Hypothalamus (tissue), 51 donors: ENCODE data around the gene UCHL1.
"Not testable (repeated sequence)": the region's sequence is repeated elsewhere in the genome, so short reads cannot be mapped to it uniquely, and the experiment has no call there.

ENCODE experiments used
- DNase-seq, 51 donors: peaks; one replicate each; lab custom pipeline; 2025; lab: John Stamatoyannopoulos, UW

The UCHL1 gene

GRCh38 chr4:41287852-41288251, 31.1 kb downstream of the UCHL1 start:
- DNase-seq = no peak

DNA sequence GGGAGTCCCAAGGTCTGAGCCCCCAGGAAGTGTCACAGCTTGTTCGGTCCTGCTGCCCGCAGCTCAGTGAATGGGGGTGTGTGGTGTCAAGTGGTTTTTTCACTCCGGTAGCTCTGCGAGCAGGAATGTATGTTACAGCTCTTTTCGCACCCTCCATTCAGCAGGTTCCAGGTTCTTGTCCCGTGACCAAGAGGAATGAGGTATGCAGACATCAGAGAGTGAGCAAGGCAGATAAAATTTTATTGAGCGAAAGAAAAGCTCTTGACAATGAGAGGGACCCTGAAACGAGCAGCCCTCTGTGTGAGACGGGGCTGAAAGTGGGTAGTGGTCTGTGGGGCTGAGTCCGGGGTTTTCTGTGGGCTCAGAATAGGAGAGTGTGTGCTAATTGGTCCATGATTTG, 31.5 kb downstream of the UCHL1 start:
- no peak for DNase-seq

DNA sequence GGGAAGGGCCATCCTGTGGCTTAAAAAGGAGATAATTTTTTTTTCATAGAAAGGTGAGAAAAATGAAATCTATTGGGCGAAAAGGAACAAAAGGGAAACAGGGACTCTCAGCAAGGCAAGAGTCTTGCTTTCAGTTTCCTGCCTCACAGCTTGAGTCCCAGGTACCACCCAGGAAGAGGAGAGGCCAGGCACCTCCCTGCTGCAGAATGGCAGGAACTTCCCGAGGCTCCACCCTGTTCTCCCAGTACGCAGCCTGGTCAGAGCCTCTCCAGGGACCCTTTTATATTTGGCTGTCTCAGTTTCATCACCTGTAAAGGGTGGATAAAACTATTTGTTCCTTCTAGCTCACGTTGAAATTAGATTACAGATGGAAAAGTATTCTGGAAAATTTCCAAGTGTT, 33.8 kb downstream of the UCHL1 start:
- DNase-seq = no peak

DNA sequence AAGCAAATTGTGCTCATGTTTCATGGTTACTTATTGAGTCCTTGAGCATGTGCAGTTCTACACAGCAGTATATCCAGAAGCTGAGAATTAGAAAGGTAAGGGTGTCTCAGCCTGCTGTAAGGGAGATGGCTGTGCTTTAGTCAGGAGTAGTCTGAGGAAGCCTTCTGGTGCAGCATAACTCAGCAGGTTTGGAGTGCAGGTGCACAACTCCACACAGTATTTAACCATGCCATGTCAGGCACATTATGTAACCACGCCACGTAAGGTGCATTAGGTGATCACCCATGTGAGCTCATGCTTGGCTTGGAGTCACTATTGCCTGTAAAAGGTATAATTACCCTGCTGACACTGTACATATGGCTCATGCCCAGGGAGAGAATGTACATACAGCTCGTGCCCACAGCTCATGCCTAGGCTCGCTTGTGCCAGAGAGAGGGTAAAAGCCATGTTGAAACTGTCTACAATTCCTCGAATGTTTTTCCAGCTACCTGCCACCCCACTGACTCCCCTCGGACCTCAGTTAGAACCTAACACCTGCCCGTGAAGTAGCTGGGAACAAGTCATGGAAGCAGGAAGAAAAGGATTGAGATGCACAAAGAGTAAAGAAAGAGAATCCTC, 37.8 kb downstream of the UCHL1 start:
- DNase-seq = no peak

DNA sequence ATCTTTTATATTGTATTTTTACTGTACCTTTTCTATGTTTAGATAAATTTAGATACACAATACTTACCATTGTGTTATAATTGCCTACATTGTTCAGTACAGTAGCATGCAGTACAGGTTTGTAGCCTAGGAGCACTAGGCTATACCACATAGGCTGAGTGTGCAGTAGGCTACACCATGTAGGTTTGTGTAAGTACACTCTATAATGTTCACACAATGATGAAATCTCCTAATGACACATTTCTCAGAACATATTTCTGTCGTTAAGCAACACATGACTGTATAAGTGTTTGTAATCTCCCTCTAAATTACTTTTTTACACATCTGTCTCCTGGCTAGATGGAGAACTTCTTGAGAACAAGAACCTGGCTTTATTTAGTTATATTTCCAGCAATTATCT, 40.3 kb downstream of the UCHL1 start:
- DNase-seq = no peak

- DNase-seq = no peak
Measured at GRCh38 chr4:41297832-41298231, 41.1 kb downstream of the UCHL1 start.

DNA sequence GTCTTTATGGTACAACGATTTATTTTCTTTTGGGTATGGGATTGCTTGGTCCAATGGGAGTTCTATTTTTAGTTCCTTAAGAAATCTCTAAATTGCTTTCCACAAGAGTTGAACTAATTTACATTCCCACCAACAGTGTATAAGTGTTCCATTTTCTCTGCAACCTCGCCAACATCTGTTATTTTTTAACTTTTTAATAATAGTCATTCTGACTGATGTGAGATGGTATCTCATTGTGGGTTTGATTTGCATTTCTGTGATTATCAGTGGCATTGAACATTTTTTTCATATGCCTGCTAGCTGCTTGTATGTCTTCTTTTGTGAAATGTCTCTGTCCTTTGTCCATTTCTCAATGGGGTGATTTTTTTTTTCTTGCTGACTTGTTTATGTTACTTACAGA, 42.8 kb downstream of the UCHL1 start:
- DNase-seq = no peak

DNA sequence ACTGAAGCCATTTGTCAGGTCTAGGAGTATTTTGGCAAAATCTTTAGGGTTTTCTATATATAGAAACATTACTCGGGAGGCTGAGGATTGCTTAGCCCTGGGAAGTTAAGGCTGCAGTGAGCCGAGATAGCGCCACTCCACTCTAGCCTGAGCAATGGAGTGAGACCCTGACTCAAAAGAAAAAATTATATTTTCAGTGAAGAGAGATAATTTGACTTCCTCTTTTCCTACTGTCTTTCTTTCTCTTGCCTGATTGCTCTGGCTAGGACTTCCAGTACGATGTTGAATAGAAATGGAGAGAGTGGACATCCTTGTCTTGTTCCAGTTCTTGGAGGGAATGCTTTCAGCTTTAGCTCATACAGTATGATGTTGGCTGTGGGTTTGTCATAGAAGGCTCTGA, 44.4 kb downstream of the UCHL1 start:
- no peak for DNase-seq

DNA sequence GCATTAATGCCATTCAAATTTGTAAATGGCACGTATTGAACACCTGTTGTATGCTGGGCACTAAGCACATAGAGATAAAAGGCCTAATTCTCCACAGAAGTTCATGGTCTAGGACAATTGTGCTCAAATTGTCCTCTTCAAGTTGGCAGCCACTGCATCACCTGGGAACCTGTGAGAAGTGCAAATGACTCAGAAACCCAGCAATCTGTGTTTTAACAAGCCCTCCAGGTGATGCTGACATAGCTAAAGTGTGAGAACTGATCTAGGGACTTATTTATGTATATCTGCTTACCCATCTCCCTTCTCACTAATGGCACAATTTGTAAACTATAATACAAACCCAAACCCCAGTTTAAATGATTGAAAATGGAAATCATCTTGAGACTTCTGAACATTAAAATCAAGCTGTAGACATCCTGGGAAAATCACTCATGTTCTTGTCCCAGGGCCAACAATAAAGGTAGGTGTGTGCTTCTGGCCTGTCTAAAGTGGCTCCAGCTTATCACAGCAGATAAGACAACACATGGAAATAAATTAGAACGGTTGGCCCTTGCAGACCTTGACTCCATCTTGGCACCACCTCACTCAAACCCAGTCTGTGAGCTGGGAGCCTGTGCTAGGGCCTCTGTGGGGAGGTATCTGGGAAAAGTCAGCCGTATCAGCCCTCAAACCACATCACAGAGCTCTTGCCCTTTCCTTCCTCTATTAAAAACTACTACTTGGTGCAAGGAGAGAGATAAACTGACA, 46.8 kb downstream of the UCHL1 start:
- DNase-seq = no peak

DNA sequence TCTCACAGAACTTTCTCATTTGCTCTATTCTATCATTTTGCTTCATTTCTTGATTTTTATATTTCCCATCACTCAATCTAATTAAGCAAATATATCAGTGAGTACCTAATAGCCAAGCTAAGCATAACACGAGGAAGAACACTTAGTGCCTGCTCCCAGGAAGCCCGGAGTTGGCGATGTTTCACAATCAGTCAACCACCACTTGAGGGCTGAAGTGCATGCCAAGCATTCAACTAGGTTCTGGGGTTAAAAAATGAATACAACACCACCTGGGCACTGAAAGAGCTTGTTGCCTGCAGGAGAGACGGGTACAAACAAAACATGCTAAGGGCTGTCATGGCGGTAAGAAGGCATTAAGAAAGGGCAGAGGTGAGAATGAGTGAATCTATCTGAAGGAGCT, 47.5 kb downstream of the UCHL1 start:
- DNase-seq = no peak

DNA sequence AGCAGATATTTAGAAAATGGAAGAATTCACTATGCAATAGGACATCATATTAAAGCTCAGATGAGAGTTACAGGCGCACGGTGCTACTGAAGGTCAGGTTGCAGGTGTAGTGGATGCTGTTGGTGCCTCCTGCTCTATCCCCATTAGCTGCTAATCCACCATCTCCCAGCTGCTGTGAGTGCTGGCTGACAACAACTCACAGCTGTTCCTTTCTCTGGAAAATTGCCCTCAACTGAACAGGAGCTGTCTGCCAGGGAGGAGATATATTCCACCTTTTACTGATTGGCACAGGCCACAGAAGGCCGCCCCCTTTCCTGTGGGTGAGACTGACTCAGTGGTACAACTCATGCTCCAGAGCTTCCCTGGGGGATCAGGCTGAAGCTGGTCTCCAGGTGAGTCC, 48.7 kb downstream of the UCHL1 start:
- no peak for DNase-seq

DNA sequence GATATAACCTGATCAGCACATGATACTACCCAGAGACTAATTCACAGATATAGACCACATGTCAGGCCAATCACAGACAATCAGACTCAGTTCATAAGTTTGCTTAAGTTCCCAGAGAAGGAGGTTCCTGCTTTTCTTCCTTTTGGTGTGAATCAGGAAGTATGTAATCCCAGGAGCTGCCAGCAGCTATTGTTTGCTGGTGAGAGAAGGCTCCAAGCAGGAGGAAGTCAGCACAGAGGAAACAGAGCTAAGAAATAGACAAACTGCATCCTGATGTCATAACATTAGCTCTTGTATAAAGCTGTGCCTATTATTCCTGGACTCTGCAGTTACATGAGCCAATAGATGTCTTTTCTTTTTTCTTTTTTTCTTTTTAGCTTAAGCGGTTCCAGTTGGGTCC, 50.9 kb downstream of the UCHL1 start:
- DNase-seq = no peak

DNA sequence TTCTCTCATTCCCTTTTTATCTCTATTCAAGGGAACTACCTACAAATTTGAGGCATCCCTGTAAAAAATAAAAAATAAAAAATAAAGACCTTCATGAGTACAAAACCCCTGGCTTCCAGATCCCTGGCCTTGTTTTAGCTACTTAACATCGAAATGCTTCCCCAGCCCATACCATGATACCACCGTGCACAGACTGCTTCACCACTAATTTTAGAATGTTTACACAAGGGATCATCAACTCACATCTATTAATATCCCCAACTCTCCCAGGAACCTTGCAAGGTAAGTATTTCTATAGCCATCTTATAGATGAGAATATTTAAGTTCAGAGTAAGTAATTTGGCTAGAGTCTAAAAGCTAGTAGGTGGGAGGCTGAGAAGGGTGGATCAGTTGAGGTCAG, 51.7 kb downstream of the UCHL1 start:
- no peak for DNase-seq

DNA sequence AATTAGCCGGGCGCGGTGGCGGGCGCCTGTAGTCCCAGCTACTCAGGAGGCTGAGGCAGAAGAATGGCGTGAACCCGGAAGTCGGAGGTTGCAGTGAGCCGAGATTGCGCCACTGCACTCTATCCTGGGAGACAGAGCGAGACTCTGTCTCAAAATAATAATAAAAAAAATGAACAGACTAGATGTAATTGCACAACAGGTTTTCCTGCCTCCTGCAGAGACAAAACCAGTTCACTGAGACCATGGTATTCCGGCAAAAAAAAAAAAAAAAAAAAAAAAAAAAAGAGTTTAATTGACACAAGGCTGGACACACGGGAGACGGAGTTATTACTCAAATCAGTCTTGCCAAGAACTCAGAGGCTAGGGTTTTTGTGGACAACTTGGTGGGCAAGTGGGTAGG, 58.7 kb downstream of the UCHL1 start:
- DNase-seq = not testable (repeated sequence)

- DNase-seq = no peak
Measured at GRCh38 chr4:41315862-41316261, 59.1 kb downstream of the UCHL1 start.
